ENCODE results near the gene DBP. TPM values are rescaled to one million over a fixed set of nuclear protein-coding genes. Genes with fewer than 3 reads are reported as not detected.
A peak's percentile ranks its signal among the peaks of the same experiment; 100 is the strongest.

Gene DBP
- total and polyA plus RNA-seq, 10 of the 15 experiments (the other 5 are each of a cell fraction or from before 2014, with no cell fraction given), result 2.0 to 10.6 (median 6.9) TPM

DNA sequence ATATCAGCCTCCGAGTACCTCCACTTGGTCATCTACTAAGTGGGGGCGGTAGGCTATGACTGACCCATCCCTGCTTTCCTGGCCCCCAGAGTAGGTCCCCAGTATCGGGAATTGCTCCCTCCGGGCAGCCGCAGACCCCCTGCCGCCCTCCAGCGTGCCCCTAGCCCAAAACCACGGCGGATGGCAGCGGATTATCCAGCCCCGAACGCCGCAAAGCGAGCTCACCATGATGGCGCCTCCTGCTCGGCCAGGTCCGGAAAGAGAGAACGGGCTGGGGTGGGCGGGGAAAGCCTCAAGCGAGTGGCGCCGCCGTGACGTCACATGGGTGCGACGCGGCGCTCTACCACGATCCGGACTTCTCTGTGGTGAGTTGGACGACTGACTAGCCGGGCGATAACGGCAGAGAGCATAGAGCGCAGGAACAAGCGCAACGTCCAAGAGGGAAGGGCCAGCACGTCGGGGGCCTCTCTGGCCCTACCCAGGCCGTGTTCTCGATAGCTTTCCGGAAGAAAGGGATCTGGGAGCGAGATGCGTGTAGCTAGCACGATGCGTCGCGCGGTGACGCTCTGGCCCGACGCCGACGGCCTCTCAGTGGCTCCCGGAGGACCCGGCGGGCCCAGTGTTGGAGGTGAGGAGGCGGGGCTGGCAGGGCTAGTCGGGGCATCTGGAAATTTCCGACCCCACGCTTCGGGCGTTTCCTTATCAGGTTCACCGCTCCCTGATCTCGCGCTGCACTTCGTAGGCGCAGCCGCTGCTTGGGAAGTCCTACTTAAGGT lies 18.1 kb downstream of the DBP start, which contains the start of the genes RPL18 and SPHK2:
RPL18 (minus strand) TSS at position 263 of the 776 bp plus-strand sequence; CDS start at position 228, 35 bp downstream.
SPHK2 (plus strand) TSS at position 591 of the 776 bp plus-strand sequence. CDS start 1,009 bp downstream, outside the sequence.
- Histone ChIP-seq H3K36me3 (ENCODE audit: control insufficient read depth in 2 of 2, insufficient read depth in 2 of 2, low read length in 1 of 2) (peaks cover 27% of the 10 kb centered on the region in 2 experiments), H3K9me3 (replicated peaks; ENCODE audit: control insufficient read depth, insufficient read depth, low read length) (no peaks in the 10 kb centered on the region), H4K20me1 (ENCODE audit: control insufficient read depth, insufficient read depth) (peaks cover 14% of the 10 kb centered on the region), H3K27me3 (replicated peaks in 1 of 2; ENCODE audit: control insufficient read depth in 2 of 2, insufficient read depth in 2 of 2, low read length in 1 of 2) (no peaks in the 10 kb centered on the region), H3K4me3 (peak within 1 kb of the TSS; percentile 99), H3K9ac (ENCODE audit: control insufficient read depth, insufficient read depth, low read length) (peak within 1 kb of the TSS; percentile 99), H2AFZ (ENCODE audit: control insufficient read depth, low read depth, low read length) (peak within 1 kb of the TSS; percentile 82), H3K4me2 (ENCODE audit: control insufficient read depth, insufficient read depth) (peak within 1 kb of the TSS; percentile 88), H3K4me1 (ENCODE audit: control insufficient read depth, insufficient read depth, low read length) (peaks cover 24% of the 10 kb centered on the region), H3K27ac (ENCODE audit: control insufficient read depth, insufficient read depth) (peak within 1 kb of the TSS; percentile 95), H3K79me2 (ENCODE audit: control insufficient read depth, insufficient read depth, low read length) (peaks cover 55% of the 10 kb centered on the region)
- intact Hi-C loops (cut with micrococcal nuclease; ENCODE audit: unreplicated experiment), result no loop called here
- under 1% methylated on average over 69 of the region's 69 CpGs for WGBS (ENCODE audit: insufficient coverage, insufficient replicate concordance, low lambda C conversion rate, missing lambda C conversion rate)
- BruUV-seq (replicated peaks), result no TSS peak
- RAD21 ChIA-PET (ENCODE audit: unreplicated experiment), result interaction anchor here (0.6 to 1.6 kb wide), 8 partner anchors 9 to 710 kb away, joined by 3 to 15 read pairs (median 6); no protein-coding TSS in a partner anchor
- ATAC-seq, result peak; percentile 85
- SMC1A ChIA-PET (ENCODE audit: uncharacterized antibody, unreplicated experiment), result interaction anchor here (0.7 to 2.7 kb wide), 4 partner anchors 15 to 112 kb away, joined by 3 to 15 read pairs (median 4); no protein-coding TSS in a partner anchor
- in situ Hi-C loops (cut with MboI), result no loop called here
- peak; percentile 97 for FAIRE-seq
- DNase-seq (ENCODE audit: low read depth, low spot score), result peak; percentile 98
- POLR2A ChIA-PET, result interaction anchor here (0.6 to 6.6 kb wide), 15 partner anchors 10 to 1357 kb away, joined by 3 to 62 read pairs (median 3); partner anchors contain the start of genes CA11, EMP3, GYS1 and RUVBL2
- CTCF ChIA-PET, result interaction anchor here (0.6 to 1.3 kb wide), 6 partner anchors 14 to 353 kb away, joined by 3 to 6 read pairs (median 3); partner anchors contain the start of gene CA11
- TF ChIP-seq SMC3 (IDR thresholded peaks at IDR 0.05; ENCODE audit: borderline replicate concordance, low read length), result no peak
- no peak for TF ChIP-seq STAT3 (IDR thresholded peaks at IDR 0.05; ENCODE audit: low read depth, low read length)
- TF ChIP-seq RB1 (IDR thresholded peaks at IDR 0.05; ENCODE audit: borderline replicate concordance), result 0 out of 2 replicates have a peak, but pooled peaks have one; percentile 34
- TF ChIP-seq SREBF2 (IDR thresholded peaks at IDR 0.05; ENCODE audit: low read length), result no peak
- peak; percentile 72; the same call in 1 of the 2 replicates for TF ChIP-seq ZBED1 (IDR thresholded peaks at IDR 0.05; ENCODE audit: borderline replicate concordance)
- TF ChIP-seq IKZF1 (conservative IDR thresholded peaks at IDR 0.05), result peak; percentile 100
- no peak for TF ChIP-seq JUND (IDR thresholded peaks at IDR 0.05; ENCODE audit: low read depth, low read length)
- peak; percentile 44 for TF ChIP-seq KLF5 (IDR thresholded peaks at IDR 0.05; ENCODE audit: partially characterized antibody)
- peak; percentile 84 to 99 for TF ChIP-seq EGR1 (IDR thresholded peaks at IDR 0.05; ENCODE audit: borderline replicate concordance in 1 of 2, low read depth in 2 of 2, low read length in 2 of 2)
- peak; percentile 92 for TF ChIP-seq MXI1 (IDR thresholded peaks at IDR 0.05; ENCODE audit: low read depth, low read length)
- peak; percentile 99 for TF ChIP-seq POLR2AphosphoS5 (IDR thresholded peaks at IDR 0.05; ENCODE audit: low read length)
- TF ChIP-seq TCF7 (IDR thresholded peaks at IDR 0.05; ENCODE audit: borderline replicate concordance), result peak; percentile 22; the same call in 1 of the 2 replicates
- TF ChIP-seq GABPA (IDR thresholded peaks at IDR 0.05; ENCODE audit: low read depth), result peak; percentile 93
- TF ChIP-seq ASH2L (IDR thresholded peaks at IDR 0.05; ENCODE audit: borderline replicate concordance, low read depth), result 0 out of 2 replicates have a peak, but pooled peaks have one; percentile 73
- no peak for TF ChIP-seq SUPT20H (IDR thresholded peaks at IDR 0.05; ENCODE audit: borderline replicate concordance, control insufficient read depth, low read depth, low read length)
- no peak; the same call in 1 of the 2 replicates for TF ChIP-seq ZNF207 (IDR thresholded peaks at IDR 0.05; ENCODE audit: borderline replicate concordance)
- no peak for TF ChIP-seq YBX1 (IDR thresholded peaks at IDR 0.05)
- TF ChIP-seq HDGF (IDR thresholded peaks at IDR 0.05), result peak; percentile 83; the same call in 1 of the 2 replicates
- TF ChIP-seq CBX5 (IDR thresholded peaks at IDR 0.05; ENCODE audit: low read depth), result 0 out of 2 replicates have a peak, but pooled peaks have one; percentile 20
- TF ChIP-seq, protein P1, sequence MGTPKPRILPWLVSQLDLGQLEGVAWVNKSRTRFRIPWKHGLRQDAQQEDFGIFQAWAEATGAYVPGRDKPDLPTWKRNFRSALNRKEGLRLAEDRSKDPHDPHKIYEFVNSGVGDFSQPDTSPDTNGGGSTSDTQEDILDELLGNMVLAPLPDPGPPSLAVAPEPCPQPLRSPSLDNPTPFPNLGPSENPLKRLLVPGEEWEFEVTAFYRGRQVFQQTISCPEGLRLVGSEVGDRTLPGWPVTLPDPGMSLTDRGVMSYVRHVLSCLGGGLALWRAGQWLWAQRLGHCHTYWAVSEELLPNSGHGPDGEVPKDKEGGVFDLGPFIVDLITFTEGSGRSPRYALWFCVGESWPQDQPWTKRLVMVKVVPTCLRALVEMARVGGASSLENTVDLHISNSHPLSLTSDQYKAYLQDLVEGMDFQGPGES (IDR thresholded peaks at IDR 0.05), result 0 out of 2 replicates have a peak, but pooled peaks have one; percentile 6
- no peak for TF ChIP-seq DPF2 (IDR thresholded peaks at IDR 0.05)
- TF ChIP-seq RBBP5 (conservative IDR thresholded peaks at IDR 0.05), result peak; percentile 94; the same call in 1 of the 2 replicates
- TF ChIP-seq NFYA (IDR thresholded peaks at IDR 0.05; ENCODE audit: borderline replicate concordance, low read depth, low read length), result no peak
- TF ChIP-seq, protein P2, sequence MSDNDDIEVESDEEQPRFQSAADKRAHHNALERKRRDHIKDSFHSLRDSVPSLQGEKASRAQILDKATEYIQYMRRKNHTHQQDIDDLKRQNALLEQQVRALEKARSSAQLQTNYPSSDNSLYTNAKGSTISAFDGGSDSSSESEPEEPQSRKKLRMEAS (IDR thresholded peaks at IDR 0.05; ENCODE audit: low read depth, low read length), result peak; percentile 68; the same call in 1 of the 2 replicates
- TF ChIP-seq CREB1 (IDR thresholded peaks at IDR 0.05; ENCODE audit: low read depth), result peak; percentile 99
